Fibroblast of the aortic adventitia (primary cell): ENCODE measurements around the gene SPTY2D1. TPM values are rescaled to one million over a fixed set of nuclear protein-coding genes. Genes with fewer than 3 reads are reported as not detected.
A peak's percentile ranks its signal among the peaks of the same experiment; 100 is the strongest.
"Not testable (repeated sequence)": the region's sequence is repeated elsewhere in the genome, so short reads cannot be mapped to it uniquely, and the experiment has no call there.

ENCODE experiments used
- DNase-seq: peaks from one replicate; pipeline ENCODE4 v3.0.0-alpha.2; 2010; ENCODE audit warnings: low read depth
- H3K4me3 ChIP-seq: 2 replicates; pipeline ENCODE4 v1.5.1; 2011; ENCODE audit warnings: low read depth, mild to moderate bottlenecking, control low read depth, low read length, moderate library complexity
- total RNA-seq: library from RNA; depleted of rRNA; stranded (reverse); fragments of >200 nt; gene quantifications from 2 replicates; pipeline ENCODE4 v1.2.3, GENCODE V29; 2012; ENCODE audit warnings: low replicate concordance
- TF ChIP-seq, protein P1 (sequence below): IDR thresholded peaks from 2 replicates; pipeline ENCODE4 v1.5.1; 2011; ENCODE audit warnings: mild to moderate bottlenecking, low read length, control low read depth, inconsistent platforms; ENCODE audit not compliant: insufficient read depth

SPTY2D1 gene
- total RNA-seq, 1 donor, result 23.7 TPM

DNA sequence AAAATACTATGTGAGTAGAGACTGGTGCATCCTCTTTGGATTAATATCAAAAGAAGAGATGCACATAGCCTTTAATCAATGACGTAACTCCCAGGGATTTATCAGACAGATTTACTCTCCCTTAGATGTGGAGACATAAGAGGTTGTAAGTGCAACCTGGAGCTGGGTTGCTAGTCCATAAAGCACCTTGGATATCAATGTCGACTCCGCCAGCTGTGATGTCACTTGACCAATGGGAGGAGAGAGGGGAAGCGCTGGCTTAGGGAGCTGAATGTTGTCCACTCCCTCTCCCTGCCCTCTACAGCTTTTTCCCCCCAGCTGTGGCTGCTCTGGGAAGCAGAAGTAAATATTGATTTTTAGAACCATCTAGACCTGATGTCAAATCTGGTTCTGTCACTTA, 35.6 kb upstream of the SPTY2D1 start:
- DNase-seq, result no peak
- no peak overlapping the region for H3K4me3 ChIP-seq
- TF ChIP-seq, protein P1, sequence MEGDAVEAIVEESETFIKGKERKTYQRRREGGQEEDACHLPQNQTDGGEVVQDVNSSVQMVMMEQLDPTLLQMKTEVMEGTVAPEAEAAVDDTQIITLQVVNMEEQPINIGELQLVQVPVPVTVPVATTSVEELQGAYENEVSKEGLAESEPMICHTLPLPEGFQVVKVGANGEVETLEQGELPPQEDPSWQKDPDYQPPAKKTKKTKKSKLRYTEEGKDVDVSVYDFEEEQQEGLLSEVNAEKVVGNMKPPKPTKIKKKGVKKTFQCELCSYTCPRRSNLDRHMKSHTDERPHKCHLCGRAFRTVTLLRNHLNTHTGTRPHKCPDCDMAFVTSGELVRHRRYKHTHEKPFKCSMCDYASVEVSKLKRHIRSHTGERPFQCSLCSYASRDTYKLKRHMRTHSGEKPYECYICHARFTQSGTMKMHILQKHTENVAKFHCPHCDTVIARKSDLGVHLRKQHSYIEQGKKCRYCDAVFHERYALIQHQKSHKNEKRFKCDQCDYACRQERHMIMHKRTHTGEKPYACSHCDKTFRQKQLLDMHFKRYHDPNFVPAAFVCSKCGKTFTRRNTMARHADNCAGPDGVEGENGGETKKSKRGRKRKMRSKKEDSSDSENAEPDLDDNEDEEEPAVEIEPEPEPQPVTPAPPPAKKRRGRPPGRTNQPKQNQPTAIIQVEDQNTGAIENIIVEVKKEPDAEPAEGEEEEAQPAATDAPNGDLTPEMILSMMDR, result no peak

DNA sequence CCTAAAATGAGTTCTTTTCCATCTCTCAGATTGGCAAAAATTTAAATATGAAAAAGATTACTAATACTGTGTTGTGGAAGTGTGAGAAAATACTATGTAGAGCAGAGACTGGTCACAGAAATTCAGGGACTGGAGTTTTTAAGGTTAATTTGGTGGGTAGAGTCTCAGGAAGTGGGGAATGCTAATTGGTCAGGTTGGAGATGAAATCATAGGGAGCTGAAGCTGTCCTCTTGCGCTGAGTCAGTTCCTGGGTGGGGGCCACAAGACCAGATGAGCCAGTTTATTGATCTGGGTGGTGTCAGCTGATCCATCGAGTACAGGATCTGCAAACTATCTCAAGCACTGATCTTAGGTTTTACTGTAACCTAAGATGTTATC, 35.1 kb upstream of the SPTY2D1 start:
- DNase-seq, result no peak
- no peak overlapping the region for H3K4me3 ChIP-seq
- TF ChIP-seq, protein P1, result no peak

DNA sequence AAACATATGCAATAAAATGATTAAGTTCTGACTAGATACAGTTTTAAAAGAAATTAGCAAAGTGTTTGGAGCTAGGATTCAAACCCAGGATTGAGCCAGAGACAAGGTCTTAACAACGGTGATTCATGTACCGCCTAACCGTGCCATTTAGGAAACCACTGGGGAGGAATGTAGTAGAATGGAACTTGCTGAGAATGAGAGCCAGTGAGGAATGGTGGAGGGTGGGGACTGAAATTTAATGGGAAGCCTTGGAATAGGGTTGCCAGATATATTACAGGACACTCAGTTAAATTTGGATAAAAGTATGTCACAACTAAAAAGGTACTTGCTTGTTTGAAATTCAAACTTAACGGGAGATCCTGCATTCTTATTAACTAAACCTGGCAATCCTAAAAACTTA, 34.0 kb upstream of the SPTY2D1 start:
- TF ChIP-seq, protein P1, result no peak
- no peak for DNase-seq
- H3K4me3 ChIP-seq, result no peak overlapping the region

DNA sequence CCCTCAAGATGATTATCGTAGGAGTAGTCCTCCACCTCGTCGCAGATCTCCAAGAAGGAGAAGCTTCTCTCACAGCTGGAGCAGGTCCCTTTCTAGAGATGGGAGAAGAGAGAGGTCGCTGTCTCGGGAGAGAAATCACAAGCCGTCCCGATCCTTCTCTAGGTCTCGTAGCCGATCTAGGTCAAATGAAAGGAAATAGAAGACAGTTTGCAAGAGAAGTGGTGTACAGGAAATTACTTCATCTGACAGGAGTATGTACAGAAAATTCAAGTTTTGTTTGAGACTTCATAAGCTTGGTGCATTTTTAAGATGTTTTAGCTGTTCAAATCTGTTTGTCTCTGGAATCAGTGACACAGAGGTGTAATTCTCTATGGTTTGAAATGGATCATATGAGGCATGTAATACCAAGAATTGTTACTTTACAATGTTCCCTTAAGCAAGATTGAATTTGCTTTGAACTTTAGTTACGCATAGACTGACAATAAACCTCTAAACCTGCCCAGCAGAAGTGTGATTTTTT, 31.3 kb upstream of the SPTY2D1 start:
- not testable (repeated sequence) for H3K4me3 ChIP-seq, DNase-seq

DNA sequence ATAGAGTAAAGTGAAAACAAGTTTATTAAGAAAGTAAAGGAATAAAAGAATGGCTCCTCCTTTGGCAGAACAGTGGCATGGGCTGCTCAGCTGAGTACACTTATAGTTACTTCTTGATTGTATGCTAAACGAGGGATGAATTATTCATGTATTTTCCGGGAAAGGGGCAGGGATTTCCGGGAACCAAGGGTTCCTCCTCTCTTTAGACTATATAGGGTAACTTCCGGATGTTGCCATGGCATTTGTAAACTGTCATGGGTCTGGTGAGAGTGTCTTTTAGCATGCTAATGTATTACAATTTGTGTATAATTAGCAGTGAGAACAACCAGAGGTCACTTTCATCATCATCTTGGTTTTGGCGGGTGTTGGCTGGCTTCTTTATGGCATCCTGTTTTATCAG, 23.5 kb upstream of the SPTY2D1 start:
- DNase-seq, result no peak
- TF ChIP-seq, protein P1, result no peak
- no peak overlapping the region for H3K4me3 ChIP-seq

DNA sequence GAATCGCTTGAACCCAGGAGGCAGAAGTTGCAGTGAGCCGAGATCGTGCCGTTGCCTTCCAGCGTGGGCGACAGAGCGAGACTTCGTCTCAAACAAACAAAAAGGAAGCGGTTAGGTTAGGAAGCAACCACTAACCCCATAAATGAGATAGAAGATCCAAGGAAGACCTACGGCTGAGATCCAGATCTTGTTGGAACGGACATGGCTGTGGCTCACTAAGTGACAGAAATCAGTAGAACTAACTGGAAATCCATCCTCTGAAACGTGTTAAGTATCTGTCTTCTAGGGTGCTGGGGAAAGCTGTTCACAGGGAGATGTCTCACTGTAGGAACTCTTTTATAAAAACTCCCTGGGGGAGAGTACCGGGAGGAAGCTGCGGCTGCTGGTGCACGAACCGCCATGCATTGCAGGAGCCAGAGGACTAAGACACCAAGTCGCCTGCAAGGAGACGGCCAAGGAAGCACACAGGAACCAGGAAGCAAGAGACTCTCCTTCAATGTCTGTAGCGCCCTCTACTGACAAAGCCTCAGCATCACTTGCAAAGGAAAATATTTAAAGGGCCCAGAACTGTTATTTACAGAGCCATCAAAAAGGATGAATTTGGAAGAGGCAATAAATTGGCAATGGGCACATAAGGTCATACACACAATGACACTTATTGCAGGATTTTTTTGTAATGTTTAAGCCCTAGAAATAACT, 16.9 kb upstream of the SPTY2D1 start:
- no peak overlapping the region for H3K4me3 ChIP-seq

DNA sequence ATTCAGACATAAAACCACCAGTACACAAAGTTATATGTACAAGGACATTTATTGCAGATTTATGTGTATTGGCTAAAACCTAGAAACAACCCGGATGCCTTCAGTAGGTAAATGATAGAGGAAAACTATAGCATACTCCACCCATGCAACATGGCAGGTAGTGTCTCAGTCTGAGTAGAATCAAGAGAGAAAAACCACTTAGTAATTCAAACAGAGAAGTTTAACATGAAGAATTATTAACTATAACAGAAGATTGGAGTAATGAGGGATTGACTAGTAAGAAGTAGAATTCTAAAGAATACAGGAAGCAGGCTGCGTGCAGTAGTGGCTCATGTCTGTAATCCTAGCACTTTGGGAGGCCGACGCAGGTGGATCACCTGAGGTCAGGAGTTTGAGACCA, 16.2 kb upstream of the SPTY2D1 start:
- TF ChIP-seq, protein P1, result no peak
- no peak for DNase-seq
- H3K4me3 ChIP-seq, result no peak overlapping the region

More for the DNA sequence above, 16.9 kb upstream of the SPTY2D1 start:
- DNase-seq, result peak; percentile 83
- TF ChIP-seq, protein P1, result peak; percentile 81

DNA sequence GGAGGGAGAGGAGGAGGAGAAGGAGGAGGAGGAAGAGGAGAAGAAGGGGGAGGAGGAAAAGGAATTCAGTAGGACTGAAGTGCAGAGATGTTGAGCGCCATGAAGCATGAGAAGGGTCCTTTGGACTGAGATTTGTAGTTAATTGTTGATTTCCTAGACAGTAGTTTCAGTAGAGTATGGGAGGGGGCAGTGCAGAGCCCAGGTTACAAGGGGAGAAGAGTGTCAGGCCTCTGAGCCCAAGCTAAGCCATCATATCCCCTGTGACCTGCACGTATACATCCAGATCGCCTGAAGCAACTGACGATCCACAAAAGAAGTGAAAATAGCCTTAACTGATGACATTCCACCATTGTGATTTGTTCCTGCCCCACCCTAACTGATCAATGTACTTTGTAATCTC, 8.9 kb upstream of the SPTY2D1 start:
- not testable (repeated sequence) for DNase-seq, H3K4me3 ChIP-seq
